ENCODE data around the gene POP7. TPM values are rescaled to one million over a fixed set of nuclear protein-coding genes. Genes with fewer than 3 reads are reported as not detected.

The POP7 gene
- total RNA-seq, 1 experiment from 2014 or later, result 79.2 TPM

- Mint-ChIP-seq H3K4me1 (peaks cover 7% of the 10 kb centered on the region), H3K4me3 (no peak overlapping the region), H3K27ac (no peak overlapping the region), H3K36me3 (peaks cover 24% of the 10 kb centered on the region), H3K9me3 (no peaks in the 10 kb centered on the region), H3K27me3 (ENCODE audit: low read depth) (no peaks in the 10 kb centered on the region)
- ChIA-PET POLR2A (interaction anchor here (0.5 kb wide), 1 partner anchor 171 kb away, joined by 3 read pairs; the partner anchor contains the start of gene SLC12A9), CTCF (interaction anchor here (0.9 to 2.4 kb wide), 6 partner anchors 11 to 113 kb away, joined by 3 to 10 read pairs (median 4); partner anchors contain the start of gene POP7)
- TF ChIP-seq TEAD1 (CRISPR knock-in tag; IDR thresholded peaks at IDR 0.05), result no peak
- TF ChIP-seq ZMAT4 (CRISPR knock-in tag; IDR thresholded peaks at IDR 0.05), result no peak
- no peak for TF ChIP-seq CTCF (IDR thresholded peaks at IDR 0.05)
- TF ChIP-seq CDX4 (CRISPR knock-in tag; IDR thresholded peaks at IDR 0.05; ENCODE audit: borderline replicate concordance), result no peak
- no peak for TF ChIP-seq E2F4 (CRISPR knock-in tag; IDR thresholded peaks at IDR 0.05; ENCODE audit: borderline replicate concordance, low read depth)
- no peak for TF ChIP-seq PRRX2 (CRISPR knock-in tag; IDR thresholded peaks at IDR 0.05)
- TF ChIP-seq FOXK1 (CRISPR knock-in tag; IDR thresholded peaks at IDR 0.05), result no peak
- TF ChIP-seq ZNF532 (CRISPR knock-in tag; IDR thresholded peaks at IDR 0.05; ENCODE audit: borderline replicate concordance), result no peak
- DNase-seq (ENCODE audit: low spot score) (no peak), ATAC-seq (no peak)
Measured at GRCh38 chr7:100681491-100682227, 24.3 kb upstream of the POP7 start.

- H3K27ac Mint-ChIP-seq, result no peak overlapping the region
- peaks cover 7% of the 10 kb centered on the region for H3K4me1 Mint-ChIP-seq
- no peak overlapping the region for H3K4me3 Mint-ChIP-seq
- H3K9me3 Mint-ChIP-seq, result no peaks in the 10 kb centered on the region
- TF ChIP-seq CBFB (CRISPR knock-in tag; IDR thresholded peaks at IDR 0.05; ENCODE audit: low read depth), result no peak
- no peak for TF ChIP-seq NFYB (CRISPR knock-in tag; conservative IDR thresholded peaks at IDR 0.05; ENCODE audit: low read depth)
- no peak for TF ChIP-seq GABPB1 (CRISPR knock-in tag; IDR thresholded peaks at IDR 0.05)
- TF ChIP-seq ZNF396 (CRISPR knock-in tag; IDR thresholded peaks at IDR 0.05; ENCODE audit: borderline replicate concordance), result no peak
- TF ChIP-seq MXD4 (CRISPR knock-in tag; IDR thresholded peaks at IDR 0.05; ENCODE audit: borderline replicate concordance), result no peak
- no peak for TF ChIP-seq NFE2L1 (CRISPR knock-in tag; IDR thresholded peaks at IDR 0.05)
- no peak for TF ChIP-seq ZNF232 (CRISPR knock-in tag; IDR thresholded peaks at IDR 0.05)
- no peak for TF ChIP-seq TEAD4 (CRISPR knock-in tag; IDR thresholded peaks at IDR 0.05)
- no peak for TF ChIP-seq NR1H2 (CRISPR knock-in tag; IDR thresholded peaks at IDR 0.05)
- no peak for TF ChIP-seq IRF1 (CRISPR knock-in tag; IDR thresholded peaks at IDR 0.05)
- no peak for TF ChIP-seq ZNF281 (CRISPR knock-in tag; IDR thresholded peaks at IDR 0.05)
- TF ChIP-seq ETV6 (CRISPR knock-in tag; IDR thresholded peaks at IDR 0.05), result no peak
- TF ChIP-seq ATF1 (CRISPR knock-in tag; IDR thresholded peaks at IDR 0.05), result no peak
- TF ChIP-seq JAZF1 (CRISPR knock-in tag; IDR thresholded peaks at IDR 0.05), result no peak
- ChIA-PET CTCF (interaction anchor here (0.8 to 3.4 kb wide), 8 partner anchors 8 to 232 kb away, joined by 3 to 12 read pairs (median 4); partner anchors contain the start of gene POP7), POLR2A (interaction anchor here (0.5 kb wide), 1 partner anchor 170 kb away, joined by 3 read pairs; the partner anchor contains the start of gene SLC12A9)
- H3K27me3 Mint-ChIP-seq (ENCODE audit: low read depth), result no peaks in the 10 kb centered on the region
- peaks cover 24% of the 10 kb centered on the region for H3K36me3 Mint-ChIP-seq
- ATAC-seq (no peak), DNase-seq (ENCODE audit: low spot score) (no peak)
Measured at GRCh38 chr7:100682228-100682741, 23.6 kb upstream of the POP7 start.

Measured in WTC11 (cell line).